Kidney (tissue), 14 donors: ENCODE data around the gene TSHZ2. TPM values are rescaled to one million over a fixed set of nuclear protein-coding genes. Genes with fewer than 3 reads are reported as not detected.

Source experiments
- DNase-seq, 5 donors: peaks; one replicate each; pipeline ENCODE4 v3.0.0-alpha.2; 2013 to 2020
- FAIRE-seq: peaks from 2 replicates; lab custom pipeline; 2012; peaks lifted over from hg19 to GRCh38; lab: Jason Lieb, UNC
- H3K27ac ChIP-seq, 2 donors: one replicate each; pipeline ENCODE4 v1.7.0; 2013; ENCODE audit warnings: low read depth in 2 of 2, low read length in 2 of 2, inconsistent platforms in 1 of 2
- H3K27me3 ChIP-seq: one replicate; pipeline ENCODE4 v1.7.1; 2013; ENCODE audit warnings: low read length, inconsistent platforms; ENCODE audit not compliant: control insufficient read depth, insufficient read depth
- H3K36me3 ChIP-seq, 3 donors: one replicate each; pipeline versions ENCODE4 v1.7.0 to v1.7.1; 2013; ENCODE audit warnings: low read length in 3 of 3, control low read depth in 1 of 3, inconsistent platforms in 1 of 3; ENCODE audit not compliant: insufficient read depth in 3 of 3, control insufficient read depth in 2 of 3
- H3K4me1 ChIP-seq, 3 donors: one replicate each; pipeline versions ENCODE4 v1.7.0 to v1.7.1; 2013; ENCODE audit warnings: low read length in 3 of 3, inconsistent platforms in 1 of 3, low read depth in 1 of 3; ENCODE audit not compliant: control insufficient read depth in 2 of 3, insufficient read depth in 2 of 3
- H3K4me3 ChIP-seq, 3 donors: one replicate each; pipeline versions ENCODE4 v1.7.0 to v1.8.1; 2013; ENCODE audit warnings: low read length in 3 of 3, control low read depth in 1 of 3, inconsistent platforms in 1 of 3
- H3K9ac ChIP-seq, 3 donors: one replicate each; pipeline versions ENCODE4 v1.7.0 to v1.7.1; 2013; ENCODE audit warnings: low read length in 3 of 3, control low read depth in 1 of 3, inconsistent platforms in 1 of 3
- H3K9me3 ChIP-seq, 3 donors: one replicate each; pipeline versions ENCODE4 v1.7.0 to v1.7.1; 2013; ENCODE audit warnings: low read length in 3 of 3, control low read depth in 1 of 3, inconsistent platforms in 1 of 3; ENCODE audit not compliant: control insufficient read depth in 2 of 3, insufficient read depth in 1 of 3
- CTCF ChIP-seq: IDR thresholded peaks from 3 replicates; pipeline ENCODE4 v1.5.1; 2012; ENCODE audit warnings: mild to moderate bottlenecking, moderate library complexity, borderline replicate concordance; ENCODE audit not compliant: insufficient read depth; ENCODE audit errors: extremely low read depth
- intact Hi-C: fragments of 100-400 bp; cut with DNase I; formaldehyde crosslinking; loops from one replicate; pipeline ENCODE4 v1.11.1; 2022
- polyA plus RNA-seq: library from polyadenylated mRNA; stranded (reverse); fragments of 350-450 nt; fragmentation: Illumina TruSeq; extraction: RNeasy Lipid Tissue Mini Kit (QIAGEN cat#74804); gene quantifications from one replicate; pipeline ENCODE4 v1.2.3, GENCODE V29; 2014; ENCODE audit warnings: low read depth, low replicate concordance; ENCODE audit not compliant: insufficient read depth
- total RNA-seq: library from RNA; stranded (reverse); fragmentation: NEBNext Ultra II Directional; extraction: Animal tissue kit (Norgen Biotek cat#: 25700); gene quantifications from one replicate; pipeline ENCODE4 v1.2.1, GENCODE V29; 2021
- donor health status: control.
- donor health status: control.
- donor health status: control.
- donor health status: control.
- donor health status: control.
- donor health status: DM: yes; HTN: yes; CAD: no.
- donor health status: Normal renal cell carcinoma (clear cell type).

The TSHZ2 gene
- total and polyA plus RNA-seq, 2 donors from 2014 or later = 0.86 to 15.5 TPM

DNA sequence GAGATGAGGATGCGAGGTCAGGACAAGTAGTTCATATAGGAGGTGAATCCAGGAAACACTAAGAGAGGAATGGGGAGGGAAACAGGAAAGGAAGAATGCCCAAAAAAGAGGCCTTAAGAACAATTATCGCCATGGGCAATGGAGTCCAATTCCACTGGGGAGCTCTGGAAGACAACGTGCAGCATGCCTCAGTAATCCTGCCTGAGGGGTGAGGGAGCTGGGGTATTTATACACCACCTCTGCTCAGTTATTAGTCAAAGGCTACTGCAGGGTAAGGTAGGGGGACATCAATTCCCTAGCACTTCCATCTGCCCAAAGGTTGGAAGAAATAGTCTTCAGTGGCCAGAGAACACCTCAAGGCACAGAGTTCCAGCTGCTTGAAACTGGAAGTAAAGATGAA is 525.1 kb downstream of the TSHZ2 start:
- DNase-seq = no peak
- H3K36me3 ChIP-seq = no peaks in the 10 kb centered on the region
- no peak overlapping the region for H3K27ac ChIP-seq
- H3K4me3 ChIP-seq = no peak overlapping the region
- no peaks in the 10 kb centered on the region for H3K9me3 ChIP-seq
- no peak overlapping the region for H3K9ac ChIP-seq
- FAIRE-seq = no peak
- TF ChIP-seq CTCF = no peak
- H3K4me1 ChIP-seq = no peaks in the 10 kb centered on the region
- H3K27me3 ChIP-seq = no peaks in the 10 kb centered on the region
- intact Hi-C loops = no loop called here

DNA sequence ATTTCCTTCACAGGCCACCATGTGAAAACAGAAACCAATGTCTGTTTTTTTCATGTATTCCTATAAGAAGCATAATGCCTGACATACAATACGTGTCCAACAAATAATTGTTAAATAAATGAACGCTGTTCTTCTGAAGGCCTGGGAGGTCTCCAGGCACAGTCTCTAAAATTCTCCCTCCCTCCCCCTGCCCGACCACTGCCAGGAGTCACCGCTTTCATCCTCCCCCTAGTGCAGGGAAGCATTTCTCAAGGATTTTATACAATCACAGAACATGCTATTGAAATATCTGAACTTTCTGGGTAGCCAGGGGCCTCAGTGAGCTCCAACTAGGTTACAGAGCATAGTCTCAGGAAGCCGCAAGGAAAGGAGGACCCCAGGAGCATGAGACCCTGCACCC is 526.2 kb downstream of the TSHZ2 start:
- no peak for TF ChIP-seq CTCF
- no peak for FAIRE-seq
- H3K9me3 ChIP-seq = no peaks in the 10 kb centered on the region
- no peaks in the 10 kb centered on the region for H3K36me3 ChIP-seq
- intact Hi-C loops = no loop called here
- no peak for DNase-seq
- no peaks in the 10 kb centered on the region for H3K4me1 ChIP-seq
- no peaks in the 10 kb centered on the region for H3K27me3 ChIP-seq
- no peak overlapping the region for H3K9ac ChIP-seq
- H3K4me3 ChIP-seq = no peak overlapping the region
- no peak overlapping the region for H3K27ac ChIP-seq

- intact Hi-C loops = no loop called here
- no peak for FAIRE-seq
- no peak for TF ChIP-seq CTCF
- Histone ChIP-seq H3K27ac (no peak overlapping the region), H3K9ac (no peak overlapping the region), H3K4me3 (no peak overlapping the region), H3K27me3 (no peaks in the 10 kb centered on the region), H3K36me3 (no peaks in the 10 kb centered on the region), H3K9me3 (no peaks in the 10 kb centered on the region), H3K4me1 (no peaks in the 10 kb centered on the region)
- no peak for DNase-seq
These were observed 528.5 kb downstream of the TSHZ2 start for GRCh38 chr20:53500651-53501050.

DNA sequence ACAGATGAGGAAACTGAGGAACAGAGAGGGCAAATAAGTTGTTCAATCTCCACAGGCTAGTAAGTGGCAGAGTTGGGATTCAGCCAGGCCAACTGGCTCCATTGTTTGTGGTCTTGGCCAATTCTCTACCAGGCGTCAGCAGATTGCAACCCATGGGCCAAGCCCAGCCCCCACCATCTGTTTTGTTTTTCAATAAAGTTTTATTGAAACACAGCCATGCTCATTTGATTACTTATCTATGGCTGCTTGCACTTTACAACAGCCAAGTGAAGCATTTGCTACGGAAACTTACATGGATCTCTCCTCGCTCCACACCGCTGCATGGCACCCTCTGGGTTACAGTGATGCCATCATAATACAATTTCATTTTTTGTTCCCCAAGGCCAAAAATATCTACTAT is 530.7 kb downstream of the TSHZ2 start:
- Histone ChIP-seq H3K36me3 (no peaks in the 10 kb centered on the region), H3K4me1 (no peaks in the 10 kb centered on the region), H3K27me3 (no peaks in the 10 kb centered on the region), H3K9ac (no peak overlapping the region), H3K4me3 (no peak overlapping the region), H3K9me3 (no peaks in the 10 kb centered on the region), H3K27ac (no peak overlapping the region)
- DNase-seq (no peak), FAIRE-seq (no peak)
- intact Hi-C loops = no loop called here
- no peak for TF ChIP-seq CTCF
